Spleen (tissue), 11 donors: Measurements from ENCODE around the gene PAQR8. TPM values are rescaled to one million over a fixed set of nuclear protein-coding genes. Genes with fewer than 3 reads are reported as not detected.
"Not testable (repeated sequence)": the region's sequence is repeated elsewhere in the genome, so short reads cannot be mapped to it uniquely, and the experiment has no call there.

Experiments
- DNase-seq: peaks from one replicate; pipeline ENCODE4 v3.0.0-alpha.2; 2020
- H3K27ac ChIP-seq, 8 donors: fragments of 200-600 bp; sonication (generic) in 7 of 8; 1 replicate in 4 of 8; 2 replicates in 4 of 8; pipeline versions ENCODE4 v1.5.0 to v1.8.0; 2016 to 2021; ENCODE audit warnings: inconsistent platforms in 4 of 8, mild to moderate bottlenecking in 4 of 8, moderate library complexity in 1 of 8
- H3K27me3 ChIP-seq, 7 donors: fragments of 200-600 bp; sonication (generic) in 6 of 7; replicated peaks in 1 of 7; 1 replicate in 4 of 7; 2 replicates in 3 of 7; pipeline versions ENCODE4 v1.5.0 to v1.8.0; 2016 to 2021; ENCODE audit warnings: inconsistent platforms in 3 of 7, mild to moderate bottlenecking in 1 of 7
- H3K36me3 ChIP-seq, 6 donors: fragments of 200-600 bp; sonication (generic) in 5 of 6; 1 replicate in 4 of 6; 2 replicates in 2 of 6; pipeline versions ENCODE4 v1.5.0 to v1.8.0; 2016 to 2021; ENCODE audit warnings: inconsistent platforms in 2 of 6
- H3K4me1 ChIP-seq, 6 donors: fragments of 200-600 bp; sonication (generic) in 5 of 6; 1 replicate in 3 of 6; 2 replicates in 3 of 6; pipeline versions ENCODE4 v1.5.0 to v1.8.0; 2016 to 2021; ENCODE audit warnings: inconsistent platforms in 3 of 6
- H3K4me3 ChIP-seq, 8 donors: fragments of 200-600 bp; sonication (generic) in 7 of 8; 1 replicate in 4 of 8; 2 replicates in 4 of 8; pipeline versions ENCODE4 v1.5.0 to v1.8.0; 2016 to 2021; ENCODE audit warnings: inconsistent platforms in 4 of 8, mild to moderate bottlenecking in 4 of 8, moderate library complexity in 2 of 8
- H3K9me3 ChIP-seq, 8 donors: fragments of 200-600 bp; sonication (generic) in 7 of 8; 1 replicate in 4 of 8; 2 replicates in 4 of 8; pipeline versions ENCODE4 v1.5.0 to v1.8.0; 2016 to 2021; ENCODE audit warnings: inconsistent platforms in 4 of 8
- POLR2A ChIP-seq, 3 donors: fragments of 450-650 bp; IDR thresholded peaks; one replicate each; pipeline ENCODE4 v1.5.1; 2017; ENCODE audit warnings: antibody characterized with exemption in 3 of 3, mild to moderate bottlenecking in 1 of 3
- POLR2AphosphoS5 ChIP-seq, 3 donors: sonication (generic); formaldehyde crosslinking; IDR thresholded peaks; one replicate each; pipeline ENCODE4 v1.5.1; 2017; ENCODE audit warnings: antibody characterized with exemption in 3 of 3
- WGBS, 5 donors: extraction: QIAGEN DNeasy Blood & Tissue Kit in 3 of 5; methylation state at CpG; one replicate each; pipeline versions ENCODE4 v1.1.5 to v1.1.7; 2013 to 2018; 5-methylcytosine and 5-hydroxymethylcytosine counted together
- intact Hi-C: fragments of 100-400 bp; cut with DNase I; formaldehyde crosslinking; loops from one replicate; pipeline ENCODE4 v1.15.0; 2023; ENCODE audit warnings: low total_unique reads
- polyA plus RNA-seq, 3 donors: library from polyadenylated mRNA; stranded (reverse); fragments of 200-250 nt; gene quantifications; one replicate each; pipeline ENCODE4 v1.2.1, GENCODE V29; 2013
- total RNA-seq, 7 donors: library from RNA; depleted of rRNA in 3 of 7; stranded (reverse); fragments of >200 nt in 3 of 7; fragmentation: NEBNext Ultra II Directional in 4 of 7; extraction: Animal tissue kit (Norgen Biotek cat#: 25700) in 4 of 7; gene quantifications; one replicate each; pipeline versions ENCODE4 v1.1.0 to v1.2.1, GENCODE V29; 2016 to 2021
- TF ChIP-seq, protein P1 (sequence below), 11 experiments: fragments of 200-600 bp in 7 of 11; fragments of 450-650 bp in 4 of 11; sonication (generic) in 4 of 11; IDR thresholded peaks in 8 of 11; conservative IDR thresholded peaks in 3 of 11; 1 replicate in 7 of 11; 2 replicates in 4 of 11; pipeline versions ENCODE4 v1.4.0 to v1.8.0; 2016 to 2021; ENCODE audit warnings: antibody characterized with exemption in 11 of 11, inconsistent platforms in 4 of 11, mild to moderate bottlenecking in 1 of 11
- donor health status: healthy with polysubstance abuse.
- donor health status: DM: no; HTN: no; CAD: no; lungs with moderate emphysema.
- donor health status: DM: no; HTN: no; CAD: no.
- donor health status: Bipolar disorder and iron deficiency.
- donor health status: healthy.
- donor health status: DM: no; HTN: no; CAD: no.
- donor health status: DM: yes; HTN: yes; CAD: no.

PAQR8 gene
- total and polyA plus RNA-seq, 10 donors, result 3.5 to 13.3 (median 9.7) TPM

- Histone ChIP-seq H3K4me3 (no peak overlapping the region), H3K9me3 (peaks cover 0 to 6% (median 0%) of the 10 kb centered on the region in 8 donors), H3K27ac (no peak overlapping the region), H3K36me3 (peaks cover 0 to 17% (median 0%) of the 10 kb centered on the region in 6 donors), H3K27me3 (no peaks in the 10 kb centered on the region), H3K4me1 (peaks cover 1 to 18% (median 4%) of the 10 kb centered on the region in 6 donors)
- intact Hi-C loops, result no loop called here
- 83 to 94% (median 92%) methylated on average over 2 of the region's 2 CpGs for WGBS, 5 donors
- DNase-seq, result no peak
- TF ChIP-seq POLR2A (IDR thresholded peaks at IDR 0.05) (no peak), POLR2AphosphoS5 (IDR thresholded peaks at IDR 0.05) (no peak)
- TF ChIP-seq, protein P1, sequence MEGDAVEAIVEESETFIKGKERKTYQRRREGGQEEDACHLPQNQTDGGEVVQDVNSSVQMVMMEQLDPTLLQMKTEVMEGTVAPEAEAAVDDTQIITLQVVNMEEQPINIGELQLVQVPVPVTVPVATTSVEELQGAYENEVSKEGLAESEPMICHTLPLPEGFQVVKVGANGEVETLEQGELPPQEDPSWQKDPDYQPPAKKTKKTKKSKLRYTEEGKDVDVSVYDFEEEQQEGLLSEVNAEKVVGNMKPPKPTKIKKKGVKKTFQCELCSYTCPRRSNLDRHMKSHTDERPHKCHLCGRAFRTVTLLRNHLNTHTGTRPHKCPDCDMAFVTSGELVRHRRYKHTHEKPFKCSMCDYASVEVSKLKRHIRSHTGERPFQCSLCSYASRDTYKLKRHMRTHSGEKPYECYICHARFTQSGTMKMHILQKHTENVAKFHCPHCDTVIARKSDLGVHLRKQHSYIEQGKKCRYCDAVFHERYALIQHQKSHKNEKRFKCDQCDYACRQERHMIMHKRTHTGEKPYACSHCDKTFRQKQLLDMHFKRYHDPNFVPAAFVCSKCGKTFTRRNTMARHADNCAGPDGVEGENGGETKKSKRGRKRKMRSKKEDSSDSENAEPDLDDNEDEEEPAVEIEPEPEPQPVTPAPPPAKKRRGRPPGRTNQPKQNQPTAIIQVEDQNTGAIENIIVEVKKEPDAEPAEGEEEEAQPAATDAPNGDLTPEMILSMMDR (IDR thresholded peaks at IDR 0.05 in 8 of 11, conservative IDR thresholded peaks at IDR 0.05 in 3 of 11), result no peak
Observed at GRCh38 chr6:52384145-52384766, 22.3 kb downstream of the PAQR8 start.

DNA sequence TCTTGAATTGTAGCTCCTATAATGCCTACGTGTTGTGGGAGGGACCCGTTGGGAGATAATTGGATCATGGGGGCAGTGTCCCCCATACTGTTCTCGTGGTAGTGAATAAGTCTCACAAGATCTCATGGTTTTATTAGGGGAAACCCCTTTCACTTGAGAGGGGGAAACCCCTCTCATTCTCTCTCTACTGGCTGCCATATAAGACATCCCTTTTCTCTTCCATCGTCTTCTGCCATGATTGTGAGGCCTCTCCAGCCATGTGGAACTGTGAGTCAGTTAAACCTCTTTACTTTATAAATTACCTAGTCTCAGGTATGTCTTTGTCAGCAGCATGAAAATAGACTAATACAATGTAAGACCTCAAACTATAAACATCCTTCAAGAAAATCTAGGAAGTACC lies 23.1 kb downstream of the PAQR8 start:
- intact Hi-C loops, result no loop called here
- peaks cover 0 to 6% (median 0%) of the 10 kb centered on the region in 8 donors for H3K9me3 ChIP-seq
- no peaks in the 10 kb centered on the region for H3K27me3 ChIP-seq
- no peak overlapping the region for H3K27ac ChIP-seq
- no peak overlapping the region for H3K4me3 ChIP-seq
- TF ChIP-seq, protein P1 (IDR thresholded peaks at IDR 0.05 in 8 of 11, conservative IDR thresholded peaks at IDR 0.05 in 3 of 11), result no peak
- TF ChIP-seq POLR2A (IDR thresholded peaks at IDR 0.05) (no peak), POLR2AphosphoS5 (IDR thresholded peaks at IDR 0.05) (no peak)
- WGBS, 5 donors, result 74 to 82% (median 81%) methylated on average over 4 of the region's 4 CpGs
- H3K4me1 ChIP-seq, result peaks cover 9 to 26% (median 12%) of the 10 kb centered on the region in 6 donors
- DNase-seq, result no peak
- H3K36me3 ChIP-seq, result peaks cover 0 to 14% (median 0%) of the 10 kb centered on the region in 6 donors

DNA sequence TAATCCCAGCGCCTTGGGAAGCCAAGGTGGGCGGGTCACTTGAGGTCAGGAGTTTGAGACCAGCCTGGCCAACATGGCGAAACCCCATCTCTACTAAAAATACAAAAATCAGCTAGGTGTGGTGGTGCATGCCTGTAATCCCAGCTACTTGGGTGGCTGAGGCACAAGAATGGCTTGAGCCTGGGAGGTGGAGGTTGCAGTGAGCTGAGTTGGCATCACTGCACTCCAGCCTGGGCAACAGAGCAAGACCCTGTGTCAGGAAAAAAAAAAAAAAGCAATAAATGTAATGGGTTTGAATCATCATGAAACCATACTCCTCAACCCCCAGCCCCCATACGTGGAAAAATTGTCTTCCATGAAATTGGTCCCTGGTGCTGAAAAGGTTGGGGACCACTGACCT lies 26.2 kb downstream of the PAQR8 start:
- H3K4me1 ChIP-seq, result peaks cover 17 to 48% (median 25%) of the 10 kb centered on the region in 6 donors
- DNase-seq, H3K27me3 ChIP-seq, H3K36me3 ChIP-seq, H3K4me3 ChIP-seq, intact Hi-C loops, H3K9me3 ChIP-seq: not testable (repeated sequence)
- 72 to 88% (median 80%) methylated on average over 4 of the region's 4 CpGs for WGBS, 5 donors
- peak overlapping the region in 3 of 8 donors; percentile 69 to 87 (median 79) for H3K27ac ChIP-seq

- peaks cover 0 to 6% (median 0%) of the 10 kb centered on the region in 8 donors for H3K9me3 ChIP-seq
- TF ChIP-seq POLR2AphosphoS5 (IDR thresholded peaks at IDR 0.05) (no peak), POLR2A (IDR thresholded peaks at IDR 0.05) (no peak)
- TF ChIP-seq, protein P1 (IDR thresholded peaks at IDR 0.05 in 8 of 11, conservative IDR thresholded peaks at IDR 0.05 in 3 of 11), result no peak
- H3K4me3 ChIP-seq, result no peak overlapping the region
- no peaks in the 10 kb centered on the region for H3K27me3 ChIP-seq
- intact Hi-C loops, result no loop called here
- no peak for DNase-seq
- WGBS, 5 donors, result 81 to 92% (median 89%) methylated on average over 4 of the region's 4 CpGs
- no peaks in the 10 kb centered on the region for H3K36me3 ChIP-seq
- peak overlapping the region in 4 of 8 donors; percentile 69 to 87 (median 75) for H3K27ac ChIP-seq
- peaks cover 17 to 52% (median 27%) of the 10 kb centered on the region in 6 donors for H3K4me1 ChIP-seq
Observed at GRCh38 chr6:52388790-52389189, 26.8 kb downstream of the PAQR8 start.
